SK-N-SH (cell line): Measurements from ENCODE around the gene BTN1A1. TPM values are rescaled to one million over a fixed set of nuclear protein-coding genes. Genes with fewer than 3 reads are reported as not detected.

Experiments used
- CTCF ChIA-PET: fragments of 300-600, 350-600 bp; formaldehyde crosslinking; extraction: SDS; loops from one replicate; lab custom pipeline; 2021; lab: Yijun Ruan, JAX
- POLR2A ChIA-PET: fragments of 350-600 bp; sonication (Branson Sonifier 250); formaldehyde crosslinking; extraction: SDS; loops from one replicate; lab custom pipeline; 2020; ENCODE audit warnings: antibody characterized with exemption, inconsistent platforms; lab: Yijun Ruan, JAX
- DNase-seq: peaks from one replicate; pipeline ENCODE4 v3.0.0; 2012
- H2AFZ ChIP-seq: fragments of 200-600 bp; sonication (generic); 2 replicates; pipeline ENCODE4 v1.8.1; 2016; ENCODE audit warnings: antibody characterized with exemption, mild to moderate bottlenecking, low read depth
- H3F3A ChIP-seq: fragments of 200-600 bp; sonication (generic); replicated peaks from 2 replicates; pipeline ENCODE3; 2016; ENCODE audit warnings: antibody characterized with exemption, mild to moderate bottlenecking; ENCODE audit not compliant: insufficient read depth
- H3K27ac ChIP-seq, 2 experiments: fragments of 200-500 bp in 1 of 2; fragments of 200-600 bp in 1 of 2; sonication (Bioruptor generic) in 1 of 2; sonication (generic), shearing (Covaris generic) in 1 of 2; 2 replicates each; pipeline versions ENCODE4 v1.5.1 to v1.6.1; 2014 to 2016; ENCODE audit warnings: low read depth in 2 of 2, inconsistent platforms in 1 of 2, low read length in 1 of 2, mild to moderate bottlenecking in 1 of 2, mixed read lengths in 1 of 2
- H3K27me3 ChIP-seq: fragments of 200-600 bp; sonication (generic), shearing (Covaris generic); 2 replicates; pipeline ENCODE4 v1.6.1; 2016; ENCODE audit warnings: mixed run types; ENCODE audit not compliant: insufficient read depth
- H3K36me3 ChIP-seq, 2 experiments: fragments of 200-500 bp in 1 of 2; fragments of 200-600 bp in 1 of 2; sonication (Bioruptor generic) in 1 of 2; sonication (generic) in 1 of 2; replicated peaks in 1 of 2; 2 replicates each; pipeline versions ENCODE3 to v1.5.1; 2014 to 2016; ENCODE audit warnings: low read length in 1 of 2, mild to moderate bottlenecking in 1 of 2; ENCODE audit not compliant: insufficient read depth in 2 of 2, control insufficient read depth in 1 of 2
- H3K4me1 ChIP-seq, 2 experiments: fragments of 200-500 bp in 1 of 2; fragments of 200-600 bp in 1 of 2; sonication (Bioruptor generic) in 1 of 2; sonication (generic), shearing (Covaris generic) in 1 of 2; 2 replicates each; pipeline versions ENCODE4 v1.5.1 to v1.6.1; 2014 to 2016; ENCODE audit warnings: low read depth in 1 of 2, low read length in 1 of 2, mixed run types in 1 of 2; ENCODE audit not compliant: insufficient read depth in 2 of 2, control insufficient read depth in 1 of 2
- H3K4me2 ChIP-seq: fragments of 200-600 bp; sonication (generic), shearing (Covaris generic); 2 replicates; pipeline ENCODE4 v1.6.1; 2017; ENCODE audit warnings: mixed run types
- H3K4me3 ChIP-seq, 2 experiments: fragments of 200-500 bp in 1 of 2; fragments of 200-600 bp in 1 of 2; sonication (Bioruptor generic) in 1 of 2; sonication (generic), shearing (Covaris generic) in 1 of 2; 2 replicates each; pipeline versions ENCODE4 v1.5.1 to v1.8.1; 2014 to 2016; ENCODE audit warnings: low read depth in 2 of 2, inconsistent platforms in 1 of 2, low read length in 1 of 2, mild to moderate bottlenecking in 1 of 2, mixed read lengths in 1 of 2, moderate library complexity in 1 of 2
- H3K79me2 ChIP-seq: fragments of 200-600 bp; sonication (generic); 2 replicates; pipeline ENCODE4 v1.8.1; 2017; ENCODE audit warnings: mild to moderate bottlenecking; ENCODE audit not compliant: insufficient read depth
- H3K9ac ChIP-seq: fragments of 200-600 bp; sonication (generic); 2 replicates; pipeline ENCODE4 v1.6.1; 2017; ENCODE audit warnings: mixed run types
- H3K9me2 ChIP-seq: fragments of 200-600 bp; sonication (generic); 2 replicates; pipeline ENCODE4 v1.6.1; 2017; ENCODE audit warnings: mixed run types
- H3K9me3 ChIP-seq: fragments of 200-600 bp; sonication (generic); 2 replicates; pipeline ENCODE4 v1.6.1; 2017; ENCODE audit warnings: mixed run types, mild to moderate bottlenecking, moderate library complexity
- H4K20me1 ChIP-seq: fragments of 200-600 bp; sonication (generic); 2 replicates; pipeline ENCODE4 v1.6.1; 2017; ENCODE audit warnings: mild to moderate bottlenecking, mixed run types; ENCODE audit not compliant: insufficient read depth
- CHD2 ChIP-seq: fragments of 150-350 bp; IDR thresholded peaks from 2 replicates; pipeline ENCODE4 v1.6.1; 2018; ENCODE audit warnings: low read length; ENCODE audit not compliant: partially characterized antibody
- ELF1 ChIP-seq: IDR thresholded peaks from 2 replicates; pipeline ENCODE4 v1.4.0; 2012
- EP300 ChIP-seq, 2 experiments: IDR thresholded peaks; 2 replicates each; pipeline versions ENCODE4 v1.4.0 to v1.6.1; 2012; ENCODE audit warnings: borderline replicate concordance in 1 of 2, low read depth in 1 of 2, low read length in 1 of 2
- FOXM1 ChIP-seq: IDR thresholded peaks from 2 replicates; pipeline ENCODE4 v1.4.0; 2012; ENCODE audit warnings: low read depth, mild to moderate bottlenecking
- GATA2 ChIP-seq: sonication (generic); formaldehyde crosslinking; IDR thresholded peaks from 2 replicates; pipeline ENCODE4 v1.5.0; 2020; ENCODE audit warnings: mild to moderate bottlenecking, missing genetic modification reagents
- JUND ChIP-seq: IDR thresholded peaks from 2 replicates; pipeline ENCODE4 v1.4.0; 2012
- NFIC ChIP-seq: IDR thresholded peaks from 2 replicates; pipeline ENCODE4 v1.4.0; 2012; ENCODE audit warnings: borderline replicate concordance
- NRF1 ChIP-seq: IDR thresholded peaks from 2 replicates; pipeline ENCODE4 v1.6.1; 2012; ENCODE audit warnings: low read depth, mild to moderate bottlenecking, low read length
- RAD21 ChIP-seq: IDR thresholded peaks from 2 replicates; pipeline ENCODE4 v1.6.1; 2012; ENCODE audit warnings: mild to moderate bottlenecking, low read length
- SMC3 ChIP-seq: IDR thresholded peaks from 2 replicates; pipeline ENCODE4 v1.6.1; 2012; ENCODE audit warnings: low read depth, low read length, improper control_type of control experiment
- TEAD4 ChIP-seq: IDR thresholded peaks from 2 replicates; pipeline ENCODE4 v1.4.0; 2012; ENCODE audit warnings: mild to moderate bottlenecking, borderline replicate concordance; ENCODE audit not compliant: insufficient read depth
- USF1 ChIP-seq: IDR thresholded peaks from 2 replicates; pipeline ENCODE4 v1.4.0; 2012; ENCODE audit warnings: low read depth, borderline replicate concordance
- polyA plus RNA-seq, 3 experiments: library from polyadenylated mRNA; depleted of rRNA; stranded (reverse); fragments of >200 nt; gene quantifications; 2 replicates each; pipeline ENCODE4 v1.2.3, GENCODE V29; 2012
- TF ChIP-seq, protein P1 (sequence below): fragments of 200-600 bp; sonication (generic); IDR thresholded peaks from 2 replicates; pipeline ENCODE4 v1.6.1; 2017; ENCODE audit warnings: antibody characterized with exemption, mild to moderate bottlenecking, moderate library complexity
- TF ChIP-seq, protein P2 (sequence below): IDR thresholded peaks from 2 replicates; pipeline ENCODE4 v1.4.0; 2012; ENCODE audit warnings: low read depth, borderline replicate concordance
- TF ChIP-seq, protein P3 (sequence below): fragments of 150-350 bp; IDR thresholded peaks from 2 replicates; pipeline ENCODE4 v1.6.1; 2017; ENCODE audit warnings: antibody characterized with exemption, low read length, low read depth, borderline replicate concordance
- TF ChIP-seq, protein P4 (sequence below): IDR thresholded peaks from 2 replicates; pipeline ENCODE4 v1.6.1; 2012; ENCODE audit warnings: mild to moderate bottlenecking, low read depth, low read length, moderate library complexity

BTN1A1 gene
- polyA plus RNA-seq, 1 of the 3 experiments (the other 2 are of a cell fraction), result not detected

- peaks cover 0 to 3% of the 10 kb centered on the region in 2 experiments; a peak in 2 of 4 replicates for H3K4me1 ChIP-seq
- no peaks in the 10 kb centered on the region for H3K9me2 ChIP-seq
- TF ChIP-seq FOXM1, result no peak
- no peak for TF ChIP-seq JUND
- no peak for TF ChIP-seq CHD2
- TF ChIP-seq GATA2 (CRISPR knock-in tag), result no peak
- 0 out of 2 replicates have a peak, but pooled peaks have one; percentile 12 for TF ChIP-seq SMC3
- no peak for TF ChIP-seq USF1
- TF ChIP-seq, protein P1, sequence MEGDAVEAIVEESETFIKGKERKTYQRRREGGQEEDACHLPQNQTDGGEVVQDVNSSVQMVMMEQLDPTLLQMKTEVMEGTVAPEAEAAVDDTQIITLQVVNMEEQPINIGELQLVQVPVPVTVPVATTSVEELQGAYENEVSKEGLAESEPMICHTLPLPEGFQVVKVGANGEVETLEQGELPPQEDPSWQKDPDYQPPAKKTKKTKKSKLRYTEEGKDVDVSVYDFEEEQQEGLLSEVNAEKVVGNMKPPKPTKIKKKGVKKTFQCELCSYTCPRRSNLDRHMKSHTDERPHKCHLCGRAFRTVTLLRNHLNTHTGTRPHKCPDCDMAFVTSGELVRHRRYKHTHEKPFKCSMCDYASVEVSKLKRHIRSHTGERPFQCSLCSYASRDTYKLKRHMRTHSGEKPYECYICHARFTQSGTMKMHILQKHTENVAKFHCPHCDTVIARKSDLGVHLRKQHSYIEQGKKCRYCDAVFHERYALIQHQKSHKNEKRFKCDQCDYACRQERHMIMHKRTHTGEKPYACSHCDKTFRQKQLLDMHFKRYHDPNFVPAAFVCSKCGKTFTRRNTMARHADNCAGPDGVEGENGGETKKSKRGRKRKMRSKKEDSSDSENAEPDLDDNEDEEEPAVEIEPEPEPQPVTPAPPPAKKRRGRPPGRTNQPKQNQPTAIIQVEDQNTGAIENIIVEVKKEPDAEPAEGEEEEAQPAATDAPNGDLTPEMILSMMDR, result peak; percentile 51
- TF ChIP-seq, protein P2, sequence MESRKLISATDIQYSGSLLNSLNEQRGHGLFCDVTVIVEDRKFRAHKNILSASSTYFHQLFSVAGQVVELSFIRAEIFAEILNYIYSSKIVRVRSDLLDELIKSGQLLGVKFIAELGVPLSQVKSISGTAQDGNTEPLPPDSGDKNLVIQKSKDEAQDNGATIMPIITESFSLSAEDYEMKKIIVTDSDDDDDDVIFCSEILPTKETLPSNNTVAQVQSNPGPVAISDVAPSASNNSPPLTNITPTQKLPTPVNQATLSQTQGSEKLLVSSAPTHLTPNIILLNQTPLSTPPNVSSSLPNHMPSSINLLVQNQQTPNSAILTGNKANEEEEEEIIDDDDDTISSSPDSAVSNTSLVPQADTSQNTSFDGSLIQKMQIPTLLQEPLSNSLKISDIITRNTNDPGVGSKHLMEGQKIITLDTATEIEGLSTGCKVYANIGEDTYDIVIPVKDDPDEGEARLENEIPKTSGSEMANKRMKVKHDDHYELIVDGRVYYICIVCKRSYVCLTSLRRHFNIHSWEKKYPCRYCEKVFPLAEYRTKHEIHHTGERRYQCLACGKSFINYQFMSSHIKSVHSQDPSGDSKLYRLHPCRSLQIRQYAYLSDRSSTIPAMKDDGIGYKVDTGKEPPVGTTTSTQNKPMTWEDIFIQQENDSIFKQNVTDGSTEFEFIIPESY, result no peak
- no peak for TF ChIP-seq TEAD4
- no peak for TF ChIP-seq ELF1
- peak; percentile 35; the same call in 1 of the 2 replicates for TF ChIP-seq RAD21
- TF ChIP-seq NRF1, result no peak
- no peak for TF ChIP-seq EP300 (IDR thresholded peaks at IDR 0.05; ENCODE audit: borderline replicate concordance in 1 of 2, low read depth in 1 of 2, low read length in 1 of 2)
- no peak overlapping the region for H3K27ac ChIP-seq
- no peak overlapping the region for H3K9ac ChIP-seq
- no peak overlapping the region for H3K4me3 ChIP-seq
- H3K79me2 ChIP-seq, result peaks cover 61% of the 10 kb centered on the region
- peaks cover 11% of the 10 kb centered on the region for H3F3A ChIP-seq
- CTCF ChIA-PET, result interaction anchor here (0.8 kb wide), 1 partner anchor 52 kb away, joined by 3 read pairs; no protein-coding TSS in a partner anchor
- no peaks in the 10 kb centered on the region for H4K20me1 ChIP-seq
- POLR2A ChIA-PET, result interaction anchor here (0.6 kb wide), 1 partner anchor 49 kb away, joined by 3 read pairs; no protein-coding TSS in a partner anchor
- H3K36me3 ChIP-seq, result peaks cover 42 to 52% of the 10 kb centered on the region in 2 experiments
- no peak overlapping the region for H2AFZ ChIP-seq
- no peaks in the 10 kb centered on the region for H3K9me3 ChIP-seq
- peak; percentile 49 for DNase-seq
- no peaks in the 10 kb centered on the region for H3K27me3 ChIP-seq
- H3K4me2 ChIP-seq, result no peak overlapping the region
Observed at GRCh38 chr6:26543953-26544352, 43.9 kb downstream of the BTN1A1 start.

DNA sequence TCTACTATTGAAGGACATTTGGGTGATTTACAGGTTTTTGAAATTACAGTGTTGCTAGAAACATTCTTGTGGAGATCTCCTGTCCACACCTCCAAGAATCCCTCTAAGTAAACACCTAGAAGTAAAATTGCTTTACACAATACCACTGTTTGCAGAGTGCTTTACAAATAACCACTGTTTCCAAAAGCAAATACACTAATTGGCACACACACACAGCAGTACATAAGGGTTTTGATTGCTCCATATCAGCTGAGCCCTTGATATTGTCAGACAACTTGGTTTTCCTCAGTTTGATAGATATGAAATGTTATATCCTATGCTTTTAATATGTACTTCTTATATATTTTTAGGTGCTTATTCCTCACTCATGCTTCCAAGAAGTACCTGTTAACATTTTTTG is 44.4 kb downstream of the BTN1A1 start:
- H3K4me3 ChIP-seq, result no peak overlapping the region
- ChIA-PET CTCF (interaction anchor here (1.3 to 2.2 kb wide), 2 partner anchors 51 to 203 kb away, joined by 4 to 5 read pairs; no protein-coding TSS in a partner anchor), POLR2A (no interaction called here)
- H4K20me1 ChIP-seq, result no peaks in the 10 kb centered on the region
- H3K79me2 ChIP-seq, result peaks cover 56% of the 10 kb centered on the region
- H3K9me2 ChIP-seq, result no peaks in the 10 kb centered on the region
- no peak overlapping the region for H3K9ac ChIP-seq
- H3K4me2 ChIP-seq, result no peak overlapping the region
- no peak overlapping the region for H2AFZ ChIP-seq
- no peak for DNase-seq
- peaks cover 9% of the 10 kb centered on the region for H3F3A ChIP-seq
- H3K4me1 ChIP-seq, result peaks cover 0 to 3% of the 10 kb centered on the region in 2 experiments; a peak in 2 of 4 replicates
- peaks cover 42 to 52% of the 10 kb centered on the region in 2 experiments for H3K36me3 ChIP-seq
- H3K27me3 ChIP-seq, result no peaks in the 10 kb centered on the region
- no peaks in the 10 kb centered on the region for H3K9me3 ChIP-seq
- H3K27ac ChIP-seq, result no peak overlapping the region
- TF ChIP-seq NRF1 (no peak), TEAD4 (no peak), NFIC (no peak)
- TF ChIP-seq, protein P3, sequence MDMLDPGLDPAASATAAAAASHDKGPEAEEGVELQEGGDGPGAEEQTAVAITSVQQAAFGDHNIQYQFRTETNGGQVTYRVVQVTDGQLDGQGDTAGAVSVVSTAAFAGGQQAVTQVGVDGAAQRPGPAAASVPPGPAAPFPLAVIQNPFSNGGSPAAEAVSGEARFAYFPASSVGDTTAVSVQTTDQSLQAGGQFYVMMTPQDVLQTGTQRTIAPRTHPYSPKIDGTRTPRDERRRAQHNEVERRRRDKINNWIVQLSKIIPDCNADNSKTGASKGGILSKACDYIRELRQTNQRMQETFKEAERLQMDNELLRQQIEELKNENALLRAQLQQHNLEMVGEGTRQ, result no peak
- TF ChIP-seq, protein P1, result no peak
- TF ChIP-seq, protein P4, sequence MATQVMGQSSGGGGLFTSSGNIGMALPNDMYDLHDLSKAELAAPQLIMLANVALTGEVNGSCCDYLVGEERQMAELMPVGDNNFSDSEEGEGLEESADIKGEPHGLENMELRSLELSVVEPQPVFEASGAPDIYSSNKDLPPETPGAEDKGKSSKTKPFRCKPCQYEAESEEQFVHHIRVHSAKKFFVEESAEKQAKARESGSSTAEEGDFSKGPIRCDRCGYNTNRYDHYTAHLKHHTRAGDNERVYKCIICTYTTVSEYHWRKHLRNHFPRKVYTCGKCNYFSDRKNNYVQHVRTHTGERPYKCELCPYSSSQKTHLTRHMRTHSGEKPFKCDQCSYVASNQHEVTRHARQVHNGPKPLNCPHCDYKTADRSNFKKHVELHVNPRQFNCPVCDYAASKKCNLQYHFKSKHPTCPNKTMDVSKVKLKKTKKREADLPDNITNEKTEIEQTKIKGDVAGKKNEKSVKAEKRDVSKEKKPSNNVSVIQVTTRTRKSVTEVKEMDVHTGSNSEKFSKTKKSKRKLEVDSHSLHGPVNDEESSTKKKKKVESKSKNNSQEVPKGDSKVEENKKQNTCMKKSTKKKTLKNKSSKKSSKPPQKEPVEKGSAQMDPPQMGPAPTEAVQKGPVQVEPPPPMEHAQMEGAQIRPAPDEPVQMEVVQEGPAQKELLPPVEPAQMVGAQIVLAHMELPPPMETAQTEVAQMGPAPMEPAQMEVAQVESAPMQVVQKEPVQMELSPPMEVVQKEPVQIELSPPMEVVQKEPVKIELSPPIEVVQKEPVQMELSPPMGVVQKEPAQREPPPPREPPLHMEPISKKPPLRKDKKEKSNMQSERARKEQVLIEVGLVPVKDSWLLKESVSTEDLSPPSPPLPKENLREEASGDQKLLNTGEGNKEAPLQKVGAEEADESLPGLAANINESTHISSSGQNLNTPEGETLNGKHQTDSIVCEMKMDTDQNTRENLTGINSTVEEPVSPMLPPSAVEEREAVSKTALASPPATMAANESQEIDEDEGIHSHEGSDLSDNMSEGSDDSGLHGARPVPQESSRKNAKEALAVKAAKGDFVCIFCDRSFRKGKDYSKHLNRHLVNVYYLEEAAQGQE, result no peak
